Ureter (tissue), 1 donor: ENCODE data around the gene PHF21A. TPM values are rescaled to one million over a fixed set of nuclear protein-coding genes. Genes with fewer than 3 reads are reported as not detected.
"Not testable (repeated sequence)": the region's sequence is repeated elsewhere in the genome, so short reads cannot be mapped to it uniquely, and the experiment has no call there.

Source experiments
- DNase-seq: peaks from one replicate; pipeline ENCODE4 v3.0.0-alpha.2; 2020; ENCODE audit warnings: low spot score
- total RNA-seq: library from RNA; stranded (reverse); gene quantifications from one replicate; pipeline ENCODE4 v1.2.4, GENCODE V29; 2023
- donor health status: DM: yes; HTN: yes; CAD: no.

PHF21A gene
- total RNA-seq, 1 donor from 2014 or later: 51.1 TPM

- DNase-seq: no peak
Measured at GRCh38 chr11:46036969-46037368, 84.3 kb downstream of the PHF21A start.

DNA sequence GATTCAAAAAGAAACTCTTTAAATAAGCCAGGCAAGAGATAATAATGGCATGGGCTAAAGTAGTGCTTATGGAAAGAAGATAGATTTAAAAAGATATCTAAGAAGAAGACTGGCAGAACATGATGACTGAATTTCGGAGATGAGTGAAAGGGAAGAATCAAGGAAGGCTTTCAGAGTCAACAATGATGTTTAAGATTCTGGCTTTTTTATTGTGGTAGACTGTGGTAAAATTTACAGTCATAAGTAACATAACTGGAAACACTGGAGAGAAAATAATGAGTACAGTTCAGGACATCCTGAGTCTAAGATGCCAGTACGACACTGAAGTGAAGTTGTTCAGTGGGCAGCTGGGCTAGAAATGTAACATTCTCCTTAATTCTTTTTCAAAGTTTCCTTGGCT, 85.2 kb downstream of the PHF21A start:
- no peak for DNase-seq

DNA sequence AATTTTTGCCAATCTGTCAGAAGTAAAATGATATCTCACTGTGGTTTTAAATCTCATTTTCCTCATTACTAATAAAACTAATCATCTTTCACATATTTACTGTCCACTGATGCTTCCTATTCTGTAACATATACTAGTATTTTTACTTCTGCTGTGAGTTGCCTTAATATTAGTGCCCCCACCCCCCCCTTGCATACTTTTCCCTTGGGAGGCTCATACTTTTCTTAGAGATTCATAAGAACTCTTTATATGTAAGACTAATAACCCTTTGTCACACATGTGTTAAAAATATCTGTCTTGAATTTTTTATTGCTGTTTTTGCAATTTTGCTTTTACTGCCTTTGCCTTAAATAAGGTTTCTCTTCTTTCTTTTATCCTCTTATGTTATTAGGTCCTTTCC, 87.2 kb downstream of the PHF21A start:
- DNase-seq: no peak

- DNase-seq: no peak
Measured at GRCh38 chr11:46026606-46027293, 94.5 kb downstream of the PHF21A start.

DNA sequence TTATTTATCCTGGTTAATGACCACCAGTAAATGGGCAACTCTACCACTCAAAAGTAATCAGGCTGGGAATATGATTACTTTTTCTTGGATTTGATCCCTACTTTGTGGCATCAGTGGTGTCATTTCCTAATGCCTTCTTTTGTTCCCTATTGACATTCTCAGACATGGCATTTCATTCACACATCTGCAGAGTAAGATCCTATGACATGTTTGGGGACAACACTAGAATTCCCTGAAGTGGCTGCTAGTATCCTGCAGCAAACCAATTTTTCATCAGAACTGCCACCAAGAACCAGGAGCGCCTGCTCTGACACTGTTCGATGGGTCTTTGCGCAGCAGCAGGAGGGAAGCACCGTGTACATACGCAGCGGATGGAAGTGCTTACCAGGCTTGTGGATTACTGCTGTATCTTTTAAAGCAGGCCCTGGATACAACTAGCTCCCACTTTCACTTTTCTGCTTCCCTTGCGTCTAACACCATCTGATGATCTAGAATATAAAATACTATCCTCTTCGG, 101.1 kb downstream of the PHF21A start:
- no peak for DNase-seq

DNA sequence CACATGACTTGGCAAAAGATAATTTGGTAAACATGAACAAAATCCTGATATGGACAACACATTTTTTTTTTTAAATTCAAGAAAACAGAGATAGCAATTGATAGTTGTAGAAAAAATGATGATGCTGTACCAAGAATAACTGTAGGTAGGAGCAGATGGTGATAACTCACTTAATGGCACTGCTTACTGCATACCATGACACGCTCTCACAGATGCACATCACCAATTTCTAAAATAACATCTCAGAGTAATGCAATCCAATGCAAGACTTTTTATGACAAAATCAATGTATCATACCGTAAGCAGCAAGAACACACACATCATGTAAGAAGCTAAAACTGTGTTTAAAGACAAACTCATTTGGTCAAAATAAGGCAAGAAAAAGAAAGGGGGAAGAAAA, 102.6 kb downstream of the PHF21A start:
- no peak for DNase-seq

DNA sequence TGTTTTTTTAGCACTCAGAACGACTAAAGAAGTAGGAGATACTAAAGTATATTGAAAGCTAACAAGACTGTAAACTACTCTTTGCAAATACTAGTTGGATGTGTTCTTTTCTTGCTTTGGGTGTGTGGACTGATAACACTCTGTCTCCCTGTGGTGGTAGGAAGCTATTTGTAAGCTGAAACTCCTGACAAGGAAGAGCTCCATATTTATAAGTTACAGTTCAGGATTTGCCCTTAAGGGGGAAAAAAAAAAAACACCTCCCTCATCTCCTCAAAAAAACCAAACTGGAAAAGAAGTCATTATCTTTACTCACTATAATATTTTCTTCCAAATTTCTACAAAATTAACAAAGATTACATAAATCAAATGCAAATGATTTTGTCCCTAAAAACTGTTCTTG, 103.9 kb downstream of the PHF21A start:
- DNase-seq: no peak

DNA sequence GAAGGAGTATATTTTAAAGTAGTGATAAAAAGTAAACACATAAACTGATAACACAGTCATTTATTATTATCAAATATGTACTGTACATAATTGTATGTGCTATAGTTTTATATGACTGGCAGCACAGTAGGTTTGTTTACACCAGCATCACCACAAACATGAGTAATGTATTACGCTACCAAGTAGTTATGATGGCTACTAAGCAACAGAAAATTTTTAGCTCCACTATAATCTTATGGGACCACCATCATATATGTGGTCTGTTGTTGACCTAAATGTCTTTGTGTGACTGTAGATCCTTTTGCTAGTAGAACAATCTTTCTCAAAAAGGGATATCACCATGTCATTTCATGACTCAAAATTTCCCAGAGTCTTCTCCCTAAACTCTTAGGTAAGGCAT, 105.3 kb downstream of the PHF21A start:
- DNase-seq: no peak

GRCh38 chr11:46014168-46014567, 107.1 kb downstream of the PHF21A start:
- DNase-seq: not testable (repeated sequence)

DNA sequence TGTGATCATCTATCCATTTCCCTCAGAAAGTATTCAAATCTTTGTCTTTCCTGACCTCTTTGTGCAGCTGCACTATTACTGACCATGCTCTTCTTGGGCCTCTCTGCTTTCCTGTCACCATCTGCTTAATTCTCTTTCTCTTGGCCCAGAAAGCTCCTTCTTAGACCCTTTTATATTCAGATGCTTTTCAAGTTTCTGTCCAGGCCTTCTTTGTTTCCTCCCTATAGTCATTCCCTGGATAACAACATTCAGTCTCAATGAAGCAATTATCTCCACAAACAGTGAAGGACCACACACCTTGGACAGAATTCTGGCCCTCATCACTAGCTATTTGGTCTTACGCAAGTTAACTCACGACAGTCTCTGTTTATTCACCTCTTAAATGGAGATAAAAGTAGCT, 109.1 kb downstream of the PHF21A start:
- DNase-seq: no peak

GRCh38 chr11:46010100-46010499, 111.2 kb downstream of the PHF21A start:
- DNase-seq: no peak

DNA sequence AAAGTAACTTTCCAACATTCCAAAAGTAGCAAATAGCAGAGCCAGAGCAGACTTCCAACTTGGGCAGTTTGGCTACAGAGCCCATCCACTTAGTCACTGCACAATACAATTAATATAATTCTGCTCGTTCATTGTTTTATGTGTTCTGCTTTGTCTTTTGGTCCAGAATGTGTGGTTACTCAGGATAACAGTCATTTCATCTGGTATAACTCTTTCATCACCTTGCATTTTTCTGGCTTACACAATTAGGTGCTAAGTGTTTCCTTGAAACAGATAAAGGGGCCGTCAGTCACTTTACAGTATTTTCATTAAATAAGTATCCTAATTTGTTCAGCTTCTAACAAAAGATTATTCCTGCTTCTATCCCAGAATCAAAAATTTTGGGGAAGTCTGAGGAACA, 111.6 kb downstream of the PHF21A start:
- DNase-seq: no peak

- DNase-seq: no peak
Measured at GRCh38 chr11:46006418-46007070, 114.7 kb downstream of the PHF21A start.

GRCh38 chr11:46003572-46003971, 117.7 kb downstream of the PHF21A start:
- DNase-seq: no peak

GRCh38 chr11:46002189-46002588, 119.1 kb downstream of the PHF21A start:
- no peak for DNase-seq

DNA sequence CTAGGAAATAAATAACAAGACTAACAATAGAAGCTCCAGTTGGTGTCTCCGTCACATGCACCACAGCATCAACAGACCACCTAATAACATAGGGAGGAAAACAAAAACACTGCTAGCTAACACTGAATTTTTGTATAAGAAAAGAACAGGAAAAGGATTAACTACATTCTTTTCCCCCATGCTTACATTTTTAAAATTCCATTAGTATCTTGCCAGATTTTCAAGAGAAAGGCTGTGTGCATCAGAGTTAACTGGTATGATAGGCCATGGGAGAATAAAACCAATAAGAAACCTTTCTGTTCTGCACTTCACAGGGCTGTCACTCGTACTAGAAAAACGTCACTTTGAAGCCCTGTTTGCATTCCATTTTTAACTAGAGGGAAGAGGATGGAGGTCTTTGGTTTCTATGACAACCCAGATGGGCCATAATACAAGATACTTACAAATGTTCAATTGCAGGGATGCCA, 119.8 kb downstream of the PHF21A start:
- DNase-seq: no peak

GRCh38 chr11:45997599-45997998, 123.7 kb downstream of the PHF21A start:
- no peak for DNase-seq

- no peak for DNase-seq
Measured at GRCh38 chr11:45995342-45995734, 125.9 kb downstream of the PHF21A start.

- DNase-seq: no peak
Measured at GRCh38 chr11:45994371-45995341, 126.6 kb downstream of the PHF21A start.

- DNase-seq: no peak
Measured at GRCh38 chr11:45993531-45994001, 127.7 kb downstream of the PHF21A start.

DNA sequence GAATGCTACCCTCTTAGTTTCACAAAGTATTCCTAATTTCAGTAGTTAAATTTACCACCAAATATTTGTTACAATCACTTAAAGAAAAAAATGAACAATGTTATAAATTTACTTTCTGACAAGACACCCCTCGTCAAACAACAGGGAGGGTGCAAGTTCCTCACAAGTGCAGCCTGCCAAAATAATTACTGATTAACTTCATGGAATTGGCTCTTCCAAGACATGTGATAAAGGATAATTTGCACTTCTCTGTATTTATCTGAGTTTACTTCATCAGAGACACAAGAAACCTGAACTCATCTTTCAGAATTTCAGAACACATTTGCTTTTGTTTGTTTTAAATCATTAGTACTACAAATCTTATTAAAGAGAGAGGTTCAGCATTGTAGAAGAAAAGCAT, 132.3 kb downstream of the PHF21A start:
- no peak for DNase-seq

DNA sequence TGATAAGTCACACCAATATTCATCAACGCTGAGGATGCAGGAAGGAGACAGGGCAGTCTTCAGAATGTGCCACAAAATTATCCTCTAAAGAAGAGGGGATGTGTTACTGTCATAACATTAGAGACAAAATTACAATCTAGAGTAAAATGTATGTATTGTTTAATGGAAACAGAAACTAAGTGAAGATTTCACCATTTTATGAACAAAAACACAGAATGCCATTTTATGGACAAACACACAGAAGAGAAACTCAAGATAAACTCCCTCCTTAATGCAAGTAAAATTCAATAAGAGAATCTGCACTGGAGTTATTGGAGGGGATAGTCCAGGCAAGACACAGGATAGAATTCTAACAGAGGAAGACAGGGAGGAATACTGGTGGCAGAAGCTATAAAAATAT, 136.0 kb downstream of the PHF21A start:
- no peak for DNase-seq
